HG02623 (cell line): Measurements from ENCODE around the gene RDH11.
"Not testable (repeated sequence)": the region's sequence is repeated elsewhere in the genome, so short reads cannot be mapped to it uniquely, and the experiment has no call there.

Experiments used
- ATAC-seq: cut with Tn5 transposase; IDR thresholded peaks from one replicate; pipeline ENCODE4 v1.9.1; 2021; ENCODE audit warnings: moderate library complexity; ENCODE audit not compliant: unreplicated experiment

RDH11 gene

GRCh38 chr14:67695394-67695949, at the start of gene RDH11:
Gene RDH11, minus strand, starts transcription at chr14:67695764. Its CDS starts 61 bp downstream, at chr14:67695703.
- ATAC-seq = peak; percentile 92

GRCh38 chr14:67744046-67744445, 48.5 kb upstream of the RDH11 start:
- ATAC-seq = no peak

GRCh38 chr14:67738740-67739504, 43.4 kb upstream of the RDH11 start:
- no peak for ATAC-seq

- ATAC-seq = no peak
These were observed 41.2 kb upstream of the RDH11 start for GRCh38 chr14:67736771-67737170.

- ATAC-seq = no peak
These were observed 40.0 kb upstream of the RDH11 start for GRCh38 chr14:67735336-67736147.

- ATAC-seq = no peak
These were observed 39.1 kb upstream of the RDH11 start for GRCh38 chr14:67734675-67735074.

GRCh38 chr14:67733616-67734015, 38.1 kb upstream of the RDH11 start:
- no peak for ATAC-seq

GRCh38 chr14:67729072-67729885, 33.7 kb upstream of the RDH11 start:
- no peak for ATAC-seq

- no peak for ATAC-seq
These were observed 32.7 kb upstream of the RDH11 start for GRCh38 chr14:67728258-67728657.

GRCh38 chr14:67727361-67727760, 31.8 kb upstream of the RDH11 start:
- ATAC-seq = no peak

- ATAC-seq = no peak
These were observed 29.6 kb upstream of the RDH11 start for GRCh38 chr14:67725171-67725570.

GRCh38 chr14:67722293-67722692, 26.7 kb upstream of the RDH11 start:
- no peak for ATAC-seq

- no peak for ATAC-seq
These were observed 26.3 kb upstream of the RDH11 start for GRCh38 chr14:67721875-67722274.

GRCh38 chr14:67719866-67720265, 24.3 kb upstream of the RDH11 start:
- ATAC-seq = no peak

- ATAC-seq = not testable (repeated sequence)
These were observed 23.8 kb upstream of the RDH11 start for GRCh38 chr14:67719385-67719784.

- ATAC-seq = no peak
These were observed 22.7 kb upstream of the RDH11 start for GRCh38 chr14:67718265-67718664.

- no peak for ATAC-seq
These were observed 21.5 kb upstream of the RDH11 start for GRCh38 chr14:67717048-67717447.

GRCh38 chr14:67710209-67710608, 14.6 kb upstream of the RDH11 start:
- no peak for ATAC-seq

GRCh38 chr14:67709796-67710195, 14.2 kb upstream of the RDH11 start:
- ATAC-seq = not testable (repeated sequence)

GRCh38 chr14:67709346-67709745, 13.8 kb upstream of the RDH11 start:
- not testable (repeated sequence) for ATAC-seq

GRCh38 chr14:67705211-67705610, 9.6 kb upstream of the RDH11 start:
- ATAC-seq = no peak
